Upper lobe of left lung (tissue), 4 donors: ENCODE results near the gene KIF6.

Source experiments
- EP300 ChIP-seq, 4 donors: sonication (generic); formaldehyde crosslinking; IDR thresholded peaks; one replicate each; pipeline ENCODE4 v1.5.1; 2017; ENCODE audit warnings: antibody characterized with exemption in 4 of 4, control low read depth in 2 of 4
- POLR2A ChIP-seq, 4 donors: fragments of 450-650 bp; IDR thresholded peaks; one replicate each; pipeline ENCODE4 v1.5.1; 2016 to 2017; ENCODE audit warnings: antibody characterized with exemption in 4 of 4, mild to moderate bottlenecking in 2 of 4
- POLR2AphosphoS5 ChIP-seq, 2 donors: sonication (generic); formaldehyde crosslinking; IDR thresholded peaks; one replicate each; pipeline ENCODE4 v1.5.1; 2017; ENCODE audit warnings: antibody characterized with exemption in 2 of 2
- TF ChIP-seq, protein P1 (sequence below), 6 experiments: fragments of 450-650 bp in 4 of 6; fragments of 200-600 bp in 2 of 6; sonication (generic) in 2 of 6; IDR thresholded peaks; one replicate each; pipeline ENCODE4 v1.5.1; 2016 to 2019; ENCODE audit warnings: antibody characterized with exemption in 6 of 6

DNA sequence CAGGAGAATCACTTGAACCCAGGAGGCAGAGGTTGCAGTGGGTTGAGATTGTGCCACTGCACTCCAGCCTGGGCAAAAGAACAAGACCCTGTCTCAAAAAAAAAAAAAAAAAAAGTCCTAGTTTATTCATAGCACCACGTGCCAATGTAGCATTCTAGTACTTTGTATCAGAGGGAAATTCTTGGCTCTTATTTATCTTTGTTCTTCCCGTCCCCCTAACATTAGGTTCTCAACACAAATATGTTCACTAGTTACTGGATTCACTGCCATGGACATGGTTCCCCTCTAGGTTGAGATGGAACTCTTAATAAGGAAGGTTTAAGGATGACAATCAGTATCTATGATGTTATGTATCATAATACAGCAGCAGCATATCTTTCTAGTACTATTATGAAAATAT lies 178.5 kb downstream of the KIF6 start:
- TF ChIP-seq POLR2A (IDR thresholded peaks at IDR 0.05): no peak
- TF ChIP-seq, protein P1, sequence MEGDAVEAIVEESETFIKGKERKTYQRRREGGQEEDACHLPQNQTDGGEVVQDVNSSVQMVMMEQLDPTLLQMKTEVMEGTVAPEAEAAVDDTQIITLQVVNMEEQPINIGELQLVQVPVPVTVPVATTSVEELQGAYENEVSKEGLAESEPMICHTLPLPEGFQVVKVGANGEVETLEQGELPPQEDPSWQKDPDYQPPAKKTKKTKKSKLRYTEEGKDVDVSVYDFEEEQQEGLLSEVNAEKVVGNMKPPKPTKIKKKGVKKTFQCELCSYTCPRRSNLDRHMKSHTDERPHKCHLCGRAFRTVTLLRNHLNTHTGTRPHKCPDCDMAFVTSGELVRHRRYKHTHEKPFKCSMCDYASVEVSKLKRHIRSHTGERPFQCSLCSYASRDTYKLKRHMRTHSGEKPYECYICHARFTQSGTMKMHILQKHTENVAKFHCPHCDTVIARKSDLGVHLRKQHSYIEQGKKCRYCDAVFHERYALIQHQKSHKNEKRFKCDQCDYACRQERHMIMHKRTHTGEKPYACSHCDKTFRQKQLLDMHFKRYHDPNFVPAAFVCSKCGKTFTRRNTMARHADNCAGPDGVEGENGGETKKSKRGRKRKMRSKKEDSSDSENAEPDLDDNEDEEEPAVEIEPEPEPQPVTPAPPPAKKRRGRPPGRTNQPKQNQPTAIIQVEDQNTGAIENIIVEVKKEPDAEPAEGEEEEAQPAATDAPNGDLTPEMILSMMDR (IDR thresholded peaks at IDR 0.05): no peak
- TF ChIP-seq EP300 (IDR thresholded peaks at IDR 0.05): no peak
- TF ChIP-seq POLR2AphosphoS5 (IDR thresholded peaks at IDR 0.05): no peak
